H1 (cell line): ENCODE measurements around the gene ILKAP. TPM values are rescaled to one million over a fixed set of nuclear protein-coding genes. Genes with fewer than 3 reads are reported as not detected.
A peak's percentile ranks its signal among the peaks of the same experiment; 100 is the strongest.

Experiments
- CTCF ChIA-PET: fragments of 300-600 bp; sonication (Branson Sonifier 250); formaldehyde crosslinking; loops from one replicate; lab custom pipeline; 2021; ENCODE audit not compliant: partially characterized antibody; lab: Charles Lee
- POLR2A ChIA-PET: fragments of 300-600 bp; sonication (Branson Sonifier 250); formaldehyde crosslinking; loops from one replicate; lab custom pipeline; 2021; ENCODE audit warnings: inconsistent platforms; ENCODE audit not compliant: partially characterized antibody; lab: Charles Lee
- DNase-seq, 2 experiments: peaks; one replicate each; pipeline versions ENCODE4 v3.0.0 to v3.0.0-alpha.2; 2010 to 2022; ENCODE audit warnings: low spot score in 2 of 2, low read depth in 1 of 2, mixed read lengths in 1 of 2
- FAIRE-seq: peaks from 2 replicates; lab custom pipeline; 2011; peaks lifted over from hg19 to GRCh38; lab: Jason Lieb, UNC
- H2AFZ ChIP-seq: 2 replicates; pipeline ENCODE4 v1.8.1; 2012; ENCODE audit warnings: low read length, inconsistent platforms
- H2AK5ac ChIP-seq: 2 replicates; pipeline ENCODE4 v1.6.1; 2013; ENCODE audit warnings: low read depth, low read length
- H2BK120ac ChIP-seq: replicated peaks from 2 replicates; pipeline ENCODE3; 2013; ENCODE audit warnings: low read depth, low read length, inconsistent platforms
- H2BK12ac ChIP-seq: 2 replicates; pipeline ENCODE4 v1.6.1; 2013; ENCODE audit warnings: low read depth, low read length
- H2BK15ac ChIP-seq: 2 replicates; pipeline ENCODE4 v1.6.1; 2013; ENCODE audit warnings: low read length
- H2BK20ac ChIP-seq: 2 replicates; pipeline ENCODE4 v1.6.1; 2013; ENCODE audit warnings: low read length
- H2BK5ac ChIP-seq: 2 replicates; pipeline ENCODE4 v1.6.1; 2013; ENCODE audit warnings: low read depth, low read length
- H3K14ac ChIP-seq: 2 replicates; pipeline ENCODE4 v1.6.1; 2013; ENCODE audit warnings: inconsistent platforms; ENCODE audit not compliant: insufficient read length
- H3K18ac ChIP-seq: 2 replicates; pipeline ENCODE4 v1.6.1; 2013; ENCODE audit warnings: low read length; ENCODE audit errors: extremely low read depth
- H3K23ac ChIP-seq: 2 replicates; pipeline ENCODE4 v1.6.1; 2013; ENCODE audit warnings: inconsistent platforms; ENCODE audit not compliant: insufficient read length
- H3K23me2 ChIP-seq: 2 replicates; pipeline ENCODE4 v1.6.1; 2013; ENCODE audit warnings: low read depth, low read length
- H3K27ac ChIP-seq: 2 replicates; pipeline ENCODE4 v1.6.1; 2011; ENCODE audit warnings: low read depth, low read length, inconsistent platforms
- H3K27me3 ChIP-seq, 4 experiments: replicated peaks in 1 of 4; 1 replicate in 1 of 4; 2 replicates in 3 of 4; pipeline versions ENCODE4 v1.6.1 to v1.8.1; 2011 to 2013; ENCODE audit warnings: low read length in 3 of 4, mild to moderate bottlenecking in 3 of 4, inconsistent platforms in 2 of 4, mixed read lengths in 2 of 4, moderate library complexity in 1 of 4; ENCODE audit not compliant: control insufficient read depth in 3 of 4, insufficient read depth in 3 of 4; ENCODE audit errors: extremely low read depth in 1 of 4
- H3K36me3 ChIP-seq, 4 experiments: 2 replicates each; pipeline versions ENCODE4 v1.6.1 to v1.8.1; 2011 to 2013; ENCODE audit warnings: mild to moderate bottlenecking in 4 of 4, low read length in 3 of 4, moderate library complexity in 2 of 4, control low read depth in 1 of 4, inconsistent platforms in 1 of 4; ENCODE audit not compliant: insufficient read depth in 4 of 4, control insufficient read depth in 2 of 4
- H3K4ac ChIP-seq: replicated peaks from 2 replicates; pipeline ENCODE3; 2013; ENCODE audit warnings: low read length, low read depth, mixed read lengths, inconsistent platforms; ENCODE audit not compliant: insufficient read length
- H3K4me1 ChIP-seq, 4 experiments: replicated peaks in 1 of 4; 1 replicate in 1 of 4; 2 replicates in 3 of 4; pipeline versions ENCODE4 v1.6.1 to v1.8.1; 2011 to 2013; ENCODE audit warnings: low read length in 3 of 4, inconsistent platforms in 2 of 4, mixed read lengths in 1 of 4; ENCODE audit not compliant: insufficient read depth in 4 of 4, control insufficient read depth in 3 of 4
- H3K4me2 ChIP-seq, 2 experiments: 2 replicates each; pipeline versions ENCODE4 v1.6.1 to v1.8.1; 2011 to 2013; ENCODE audit warnings: low read depth in 2 of 2, low read length in 2 of 2, control low read depth in 1 of 2, inconsistent platforms in 1 of 2, mild to moderate bottlenecking in 1 of 2; ENCODE audit not compliant: insufficient read depth in 1 of 2
- H3K4me3 ChIP-seq, 4 experiments: fragments of 200-600, 300-600 bp in 1 of 4; sonication (generic), shearing (Covaris generic), sonication (Bioruptor Twin) in 1 of 4; 2 replicates each; pipeline versions ENCODE4 v1.5.1 to v1.8.1; 2011 to 2016; ENCODE audit warnings: low read length in 4 of 4, low read depth in 3 of 4, control low read depth in 2 of 4, inconsistent platforms in 2 of 4, mild to moderate bottlenecking in 2 of 4, mixed read lengths in 1 of 4, moderate library complexity in 1 of 4; ENCODE audit not compliant: insufficient read depth in 2 of 4; ENCODE audit errors: extremely low read depth in 1 of 4
- H3K56ac ChIP-seq: replicated peaks from 2 replicates; pipeline ENCODE3; 2013; ENCODE audit warnings: low read depth, mild to moderate bottlenecking, mixed read lengths, low read length, inconsistent platforms; ENCODE audit not compliant: insufficient read length
- H3K79me1 ChIP-seq: 2 replicates; pipeline ENCODE4 v1.6.1; 2013; ENCODE audit warnings: low read depth, low read length, control low read depth
- H3K79me2 ChIP-seq, 2 experiments: 2 replicates each; pipeline versions ENCODE4 v1.6.1 to v1.8.1; 2012 to 2013; ENCODE audit warnings: low read length in 2 of 2, mild to moderate bottlenecking in 2 of 2, inconsistent platforms in 1 of 2; ENCODE audit not compliant: insufficient read depth in 2 of 2, control insufficient read depth in 1 of 2
- H3K9ac ChIP-seq, 4 experiments: replicated peaks in 1 of 4; 1 replicate in 1 of 4; 2 replicates in 3 of 4; pipeline versions ENCODE4 v1.6.1 to v1.8.1; 2011 to 2013; ENCODE audit warnings: low read depth in 3 of 4, low read length in 3 of 4, control low read depth in 2 of 4, mild to moderate bottlenecking in 2 of 4, moderate library complexity in 2 of 4, inconsistent platforms in 1 of 4; ENCODE audit errors: extremely low read depth in 1 of 4
- H3K9me3 ChIP-seq, 2 experiments: 2 replicates each; pipeline versions ENCODE4 v1.6.1 to v1.8.1; 2012 to 2013; ENCODE audit warnings: mild to moderate bottlenecking in 2 of 2, moderate library complexity in 2 of 2, control low read depth in 1 of 2, inconsistent platforms in 1 of 2, low read depth in 1 of 2, low read length in 1 of 2, mixed read lengths in 1 of 2; ENCODE audit not compliant: insufficient read depth in 2 of 2
- H4K20me1 ChIP-seq, 2 experiments: replicated peaks in 1 of 2; 2 replicates each; pipeline versions ENCODE3 to v1.8.1; 2011 to 2013; ENCODE audit warnings: inconsistent platforms in 2 of 2, low read length in 2 of 2, mild to moderate bottlenecking in 1 of 2; ENCODE audit not compliant: insufficient read depth in 2 of 2, control insufficient read depth in 1 of 2
- H4K5ac ChIP-seq: 2 replicates; pipeline ENCODE4 v1.6.1; 2013; ENCODE audit warnings: low read length, low read depth, mixed read lengths, inconsistent platforms; ENCODE audit not compliant: insufficient read length
- H4K8ac ChIP-seq: 2 replicates; pipeline ENCODE4 v1.8.0; 2013; ENCODE audit warnings: mild to moderate bottlenecking, moderate library complexity, low read length, inconsistent platforms; ENCODE audit not compliant: insufficient read depth; ENCODE audit errors: extremely low read depth
- H4K91ac ChIP-seq: replicated peaks from 2 replicates; pipeline ENCODE3; 2013; ENCODE audit warnings: low read length, mixed read lengths, inconsistent platforms; ENCODE audit not compliant: insufficient read length
- BACH1 ChIP-seq: IDR thresholded peaks from 2 replicates; pipeline ENCODE4 v1.6.1; 2012; ENCODE audit warnings: low read length, improper control_type of control experiment
- BRCA1 ChIP-seq: IDR thresholded peaks from 2 replicates; pipeline ENCODE4 v1.6.1; 2012; ENCODE audit warnings: low read depth, low read length, improper control_type of control experiment
- CHD2 ChIP-seq: IDR thresholded peaks from 2 replicates; pipeline ENCODE4 v1.6.1; 2012; ENCODE audit warnings: low read length, improper control_type of control experiment
- FOSL1 ChIP-seq: IDR thresholded peaks from 2 replicates; pipeline ENCODE4 v1.6.1; 2011; ENCODE audit warnings: mild to moderate bottlenecking, low read depth, low read length, moderate library complexity; ENCODE audit not compliant: insufficient read depth
- HDAC6 ChIP-seq: IDR thresholded peaks from one replicate; pipeline ENCODE4 v1.7.1; 2012; ENCODE audit warnings: low read depth, mild to moderate bottlenecking, inconsistent platforms, low read length, moderate library complexity
- MAFK ChIP-seq: IDR thresholded peaks from 2 replicates; pipeline ENCODE4 v1.6.1; 2012; ENCODE audit warnings: low read depth, mild to moderate bottlenecking, improper control_type of control experiment, low read length
- POLR2A ChIP-seq, 2 experiments: IDR thresholded peaks; 1 replicate in 1 of 2; 2 replicates in 1 of 2; pipeline ENCODE4 v1.6.1; 2011; ENCODE audit warnings: low read depth in 2 of 2, low read length in 2 of 2, mild to moderate bottlenecking in 2 of 2; ENCODE audit errors: control extremely low read depth in 1 of 2
- RAD21 ChIP-seq, 2 experiments: IDR thresholded peaks in 1 of 2; conservative IDR thresholded peaks in 1 of 2; 2 replicates each; pipeline ENCODE4 v1.6.1; 2011; ENCODE audit warnings: low read depth in 2 of 2, low read length in 2 of 2, improper control_type of control experiment in 1 of 2, inconsistent platforms in 1 of 2, mild to moderate bottlenecking in 1 of 2, moderate library complexity in 1 of 2
- SRF ChIP-seq: IDR thresholded peaks from 2 replicates; pipeline ENCODE4 v1.6.1; 2011; ENCODE audit warnings: mild to moderate bottlenecking, low read depth, low read length, moderate library complexity
- TAF1 ChIP-seq: IDR thresholded peaks from 2 replicates; pipeline ENCODE4 v1.6.1; 2011; ENCODE audit warnings: mild to moderate bottlenecking, low read depth, low read length
- ZNF274 ChIP-seq: IDR thresholded peaks from 2 replicates; pipeline ENCODE4 v1.7.0; 2012; ENCODE audit warnings: low read length, borderline replicate concordance; ENCODE audit errors: extremely low read depth
- WGBS, 2 experiments: shearing (Covaris generic) in 1 of 2; methylation state at CpG; one replicate each; pipeline versions ENCODE4 v1.1.6 to v1.1.7; 2013 to 2015; ENCODE audit warnings: low lambda C conversion rate in 2 of 2, mixed read lengths in 2 of 2, inconsistent platforms in 1 of 2, low coverage in 1 of 2, missing lambda C conversion rate in 1 of 2; ENCODE audit not compliant: insufficient replicate concordance in 2 of 2, insufficient coverage in 1 of 2, insufficient read length in 1 of 2; ENCODE audit errors: extremely low coverage in 1 of 2, missing lambda C conversion rate in 1 of 2; 5-methylcytosine and 5-hydroxymethylcytosine counted together
- polyA plus RNA-seq, 7 experiments: library from polyadenylated mRNA; depleted of rRNA in 3 of 7; stranded (reverse) in 5 of 7; unstranded in 2 of 7; fragments of >200 nt in 5 of 7; fragments of 200-250 nt in 2 of 7; gene quantifications; 1 replicate in 5 of 7; 2 replicates in 1 of 7; 4 replicates in 1 of 7; pipeline versions ENCODE4 v1.2.1 to v1.2.3, GENCODE V29; 2011 to 2013; ENCODE audit warnings: missing spikeins in 2 of 7, mixed read lengths in 2 of 7
- total RNA-seq: library from RNA; stranded (reverse); fragmentation: NEBNext Ultra II Directional; extraction: Animal tissue kit (Norgen Biotek cat#: 25700); gene quantifications from 2 replicates; pipeline ENCODE4 v1.2.1, GENCODE V29; 2021

The ILKAP gene
- total and polyA plus RNA-seq, 2 of the 8 experiments (the other 6 are each of a cell fraction or from before 2014, with no cell fraction given) = 23.5 to 33.8 TPM

- Histone ChIP-seq H3K27me3 (no peaks in the 10 kb centered on the region), H2AK5ac (no peak within 1 kb of the TSS), H2BK15ac (0 out of 2 replicates have a peak within 1 kb of the TSS, but pooled peaks have one; percentile 5), H3K23me2 (no peaks in the 10 kb centered on the region), H3K4me3 (no peak within 1 kb of the TSS), H4K5ac (no peak within 1 kb of the TSS), H3K79me1 (no peaks in the 10 kb centered on the region), H2AFZ (no peak within 1 kb of the TSS; the same call in 1 of the 2 replicates), H3K23ac (no peak within 1 kb of the TSS), H3K9me3 (no peaks in the 10 kb centered on the region), H4K91ac (no peak within 1 kb of the TSS)
- no peak for DNase-seq
- POLR2A ChIA-PET = interaction anchor here (0.9 to 1.7 kb wide), 4 partner anchors 8 to 39 kb away, joined by 3 to 5 read pairs (median 4); partner anchors contain the start of gene ESPNL
- TF ChIP-seq TAF1 (no peak), BRCA1 (no peak), HDAC6 (no peak), POLR2A (IDR thresholded peaks at IDR 0.05; ENCODE audit: control extremely low read depth in 1 of 2, low read depth in 2 of 2, low read length in 2 of 2) (no peak), CHD2 (no peak), SRF (no peak), RAD21 (IDR thresholded peaks at IDR 0.05 in 1 of 2, conservative IDR thresholded peaks at IDR 0.05 in 1 of 2; ENCODE audit: low read depth in 2 of 2, low read length in 2 of 2) (no peak), BACH1 (no peak), FOSL1 (no peak), ZNF274 (no peak), MAFK (no peak)
- TF ChIP-seq, all 59 proteins: peak for 0
- Histone ChIP-seq H2BK120ac (no peak within 1 kb of the TSS), H3K18ac (no peak within 1 kb of the TSS), H3K4me2 (no peak within 1 kb of the TSS), H4K20me1 (no peaks in the 10 kb centered on the region), H3K27ac (no peak within 1 kb of the TSS), H2BK5ac (no peak within 1 kb of the TSS), H3K14ac (no peak within 1 kb of the TSS), H3K4ac (peak within 1 kb of the TSS; percentile 38), H3K4me1 (no peaks in the 10 kb centered on the region), H3K9ac (no peak within 1 kb of the TSS), H2BK20ac (no peak within 1 kb of the TSS), H3K36me3 (no peaks in the 10 kb centered on the region), H4K8ac (peak within 1 kb of the TSS; percentile 74), H3K79me2 (no peaks in the 10 kb centered on the region), H2BK12ac (no peak within 1 kb of the TSS), H3K56ac (no peak within 1 kb of the TSS)
- CTCF ChIA-PET = interaction anchor here (0.6 to 7.1 kb wide), 42 partner anchors 9 to 650 kb away, joined by 3 to 72 read pairs (median 4); partner anchors contain the start of genes ERFE and SCLY
- 88% methylated on average over 16 of the region's 22 CpGs; no CpG with 5 or more reads in 1 of the 2 experiments for WGBS, 2 experiments
- no peak for FAIRE-seq
Measured at GRCh38 chr2:238138331-238139195, 64.9 kb downstream of the ILKAP start, which contains the start of gene KLHL30. Gene KLHL30 (plus strand): TSS chr2:238138668. CDS start chr2:238140755, 2,087 bp downstream.
